Stomach (tissue), 9 donors: Measurements from ENCODE around the gene PLTP. TPM values are rescaled to one million over a fixed set of nuclear protein-coding genes. Genes with fewer than 3 reads are reported as not detected.

Source experiments
- DNase-seq, 2 donors: peaks; one replicate each; pipeline versions ENCODE4 v3.0.0 to v3.0.0-alpha.2; 2013 to 2019
- H3K27ac ChIP-seq, 5 donors: fragments of 200-600 bp in 4 of 5; sonication (generic) in 4 of 5; one replicate each; pipeline ENCODE4 v1.5.1; 2013 to 2019; ENCODE audit warnings: mild to moderate bottlenecking in 1 of 5, moderate library complexity in 1 of 5
- H3K27me3 ChIP-seq, 3 donors: fragments of 200-600 bp; sonication (generic); one replicate each; pipeline ENCODE4 v1.5.1; 2017 to 2019; ENCODE audit warnings: mixed run types in 1 of 3
- H3K36me3 ChIP-seq, 4 donors: fragments of 200-600 bp; sonication (generic); 1 replicate in 3 of 4; 2 replicates in 1 of 4; pipeline ENCODE4 v1.5.1; 2016 to 2019
- H3K4me1 ChIP-seq, 4 donors: fragments of 200-600 bp; sonication (generic); one replicate each; pipeline ENCODE4 v1.5.1; 2016 to 2019
- H3K4me3 ChIP-seq, 4 donors: fragments of 200-600 bp; sonication (generic) in 3 of 4; one replicate each; pipeline ENCODE4 v1.5.1; 2016 to 2019; ENCODE audit warnings: mild to moderate bottlenecking in 1 of 4
- H3K9me3 ChIP-seq, 4 donors: fragments of 200-600 bp; sonication (generic); one replicate each; pipeline ENCODE4 v1.5.1; 2016 to 2019
- CTCF ChIP-seq, 7 experiments: fragments of 450-650 bp in 4 of 7; fragments of 200-600 bp in 3 of 7; sonication (generic) in 3 of 7; IDR thresholded peaks; one replicate each; pipeline ENCODE4 v1.5.1; 2016 to 2019; ENCODE audit warnings: antibody characterized with exemption in 7 of 7, control low read depth in 2 of 7, mild to moderate bottlenecking in 1 of 7
- EP300 ChIP-seq: sonication (generic); formaldehyde crosslinking; IDR thresholded peaks from one replicate; pipeline ENCODE4 v1.6.1; 2017; ENCODE audit warnings: antibody characterized with exemption
- POLR2A ChIP-seq, 4 donors: fragments of 450-650 bp; IDR thresholded peaks; one replicate each; pipeline ENCODE4 v1.6.1; 2016; ENCODE audit warnings: antibody characterized with exemption in 4 of 4, control low read depth in 2 of 4, mild to moderate bottlenecking in 1 of 4, moderate library complexity in 1 of 4
- POLR2AphosphoS5 ChIP-seq, 3 donors: sonication (generic); formaldehyde crosslinking; IDR thresholded peaks; one replicate each; pipeline ENCODE4 v1.6.1; 2016; ENCODE audit warnings: antibody characterized with exemption in 3 of 3
- WGBS, 5 donors: extraction: QIAGEN DNeasy Blood & Tissue Kit in 3 of 5; methylation state at CpG; one replicate each; pipeline versions ENCODE4 v1.1.5 to v1.1.7; 2013 to 2018; 5-methylcytosine and 5-hydroxymethylcytosine counted together
- intact Hi-C: fragments of 100-400 bp; cut with DNase I; formaldehyde crosslinking; loops from one replicate; pipeline ENCODE4 v1.15.1; 2023; ENCODE audit warnings: low total_unique reads
- polyA plus RNA-seq, 3 donors: library from polyadenylated mRNA; stranded (reverse); fragments of 200-250 nt; gene quantifications; one replicate each; pipeline ENCODE4 v1.2.3, GENCODE V29; 2013
- total RNA-seq, 5 donors: library from RNA; depleted of rRNA; stranded (reverse); fragments of >200 nt; gene quantifications; one replicate each; pipeline versions ENCODE4 v1.1.0 to v1.2.3, GENCODE V29; 2014 to 2016
- donor health status: healthy with polysubstance abuse.
- donor health status: Bipolar disorder and iron deficiency.
- donor health status: healthy.

PLTP gene
- total and polyA plus RNA-seq, 8 donors: 22.0 to 313 (median 55.9) TPM

- peaks cover 39 to 66% (median 57%) of the 10 kb centered on the region in 4 donors for H3K36me3 ChIP-seq
- peak; percentile 78 to 97 (median 84) for TF ChIP-seq POLR2AphosphoS5 (IDR thresholded peaks at IDR 0.05)
- TF ChIP-seq EP300: no peak
- TF ChIP-seq CTCF (IDR thresholded peaks at IDR 0.05): peak in 1 of 7 experiments; percentile 22
- TF ChIP-seq POLR2A (IDR thresholded peaks at IDR 0.05): no peak
- WGBS, 5 donors: 0 to 1% (median 1%) methylated on average over 47 to 78 of the region's 78 CpGs
Measured at GRCh38 chr20:45890985-45891983, 20.7 kb downstream of the PLTP start, which contains the start of the genes CTSA and NEURL2. Gene CTSA (plus strand): TSS chr20:45891335. CDS start chr20:45891569, 234 bp downstream. Gene NEURL2 (minus strand): TSS chr20:45891208. CDS start chr20:45890991, 217 bp downstream.

GRCh38 chr20:45890077-45890984, 21.6 kb downstream of the PLTP start:
- WGBS, 5 donors: 1 to 5% (median 2%) methylated on average over 31 to 79 of the region's 79 CpGs
- Histone ChIP-seq H3K9me3 (no peaks in the 10 kb centered on the region), H3K4me3 (peak overlapping the region; percentile 65 to 92 (median 74)), H3K27me3 (no peaks in the 10 kb centered on the region), H3K27ac (peak overlapping the region; percentile 83 to 88 (median 87)), H3K36me3 (peaks cover 31 to 66% (median 55%) of the 10 kb centered on the region in 4 donors), H3K4me1 (peaks cover 15 to 50% (median 44%) of the 10 kb centered on the region in 4 donors)
- DNase-seq: peak; percentile 83 to 94
- peak in 5 of 7 experiments; percentile 37 to 65 (median 55) for TF ChIP-seq CTCF (IDR thresholded peaks at IDR 0.05)
- peak in 2 of 3 donors; percentile 65 to 70 for TF ChIP-seq POLR2AphosphoS5 (IDR thresholded peaks at IDR 0.05)
- no peak for TF ChIP-seq POLR2A (IDR thresholded peaks at IDR 0.05)
- TF ChIP-seq EP300: no peak
- intact Hi-C loops: no loop called here

More at GRCh38 chr20:45890985-45891983, 20.7 kb downstream of the PLTP start, which contains the start of the genes CTSA and NEURL2:
- no peaks in the 10 kb centered on the region for H3K9me3 ChIP-seq
- DNase-seq: peak; percentile 97
- no peaks in the 10 kb centered on the region for H3K27me3 ChIP-seq
- intact Hi-C loops: no loop called here
- H3K4me1 ChIP-seq: peaks cover 15 to 50% (median 42%) of the 10 kb centered on the region in 4 donors
- peak within 1 kb of the TSS; percentile 83 to 88 (median 87) for H3K27ac ChIP-seq
- peak within 1 kb of the TSS; percentile 65 to 92 (median 74) for H3K4me3 ChIP-seq

- Histone ChIP-seq H3K4me1 (peaks cover 21 to 63% (median 51%) of the 10 kb centered on the region in 4 donors), H3K4me3 (no peak overlapping the region), H3K36me3 (peaks cover 15 to 64% (median 52%) of the 10 kb centered on the region in 4 donors), H3K9me3 (no peaks in the 10 kb centered on the region), H3K27me3 (no peaks in the 10 kb centered on the region), H3K27ac (no peak overlapping the region)
- no peak for TF ChIP-seq CTCF (IDR thresholded peaks at IDR 0.05)
- TF ChIP-seq POLR2A (IDR thresholded peaks at IDR 0.05): no peak
- TF ChIP-seq EP300: no peak
- TF ChIP-seq POLR2AphosphoS5 (IDR thresholded peaks at IDR 0.05): no peak
- WGBS, 5 donors: 50 to 92% (median 91%) methylated on average over 1 to 3 of the region's 3 CpGs
- no peak for DNase-seq
- intact Hi-C loops: no loop called here
Measured at GRCh38 chr20:45888681-45889080, 23.3 kb downstream of the PLTP start.
